Right lobe of liver (tissue), 6 donors: ENCODE data around the gene CNTRL. TPM values are rescaled to one million over a fixed set of nuclear protein-coding genes. Genes with fewer than 3 reads are reported as not detected.
A peak's percentile ranks its signal among the peaks of the same experiment; 100 is the strongest.

Source experiments
- ATAC-seq, 4 donors: fragments of 200-7000 bp; cut with Tn5 transposase; one replicate each; pipeline ENCODE4 v1.9.1; 2020; ENCODE audit warnings: mild to moderate bottlenecking in 4 of 4, moderate library complexity in 4 of 4
- DNase-seq, 3 donors: peaks; one replicate each; pipeline ENCODE4 v3.0.0-alpha.2; 2020
- H3K27ac ChIP-seq, 3 donors: fragments of 200-600 bp; one replicate each; pipeline ENCODE4 v1.8.0; 2022
- H3K27me3 ChIP-seq, 2 donors: fragments of 200-600 bp; one replicate each; pipeline ENCODE4 v1.8.0; 2022
- H3K36me3 ChIP-seq, 4 donors: fragments of 200-600 bp; sonication (generic) in 1 of 4; one replicate each; pipeline versions ENCODE4 v1.5.1 to v1.8.0; 2017 to 2022; ENCODE audit warnings: control low read depth in 1 of 4
- H3K4me1 ChIP-seq, 4 donors: fragments of 200-600 bp; sonication (generic) in 1 of 4; one replicate each; pipeline versions ENCODE4 v1.5.1 to v1.8.0; 2017 to 2022; ENCODE audit warnings: control low read depth in 1 of 4
- H3K4me3 ChIP-seq, 3 donors: fragments of 200-600 bp; one replicate each; pipeline ENCODE4 v1.8.0; 2022
- H3K9me3 ChIP-seq, 4 donors: fragments of 200-600 bp; sonication (generic) in 1 of 4; one replicate each; pipeline versions ENCODE4 v1.5.1 to v1.8.0; 2017 to 2022; ENCODE audit warnings: control low read depth in 1 of 4
- CTCF ChIP-seq, 4 donors: fragments of 200-600 bp in 3 of 4; fragments of 450-650 bp in 1 of 4; IDR thresholded peaks; one replicate each; pipeline versions ENCODE4 v1.5.1 to v1.8.0; 2016 to 2022; ENCODE audit warnings: antibody characterized with exemption in 4 of 4, mild to moderate bottlenecking in 2 of 4
- POLR2A ChIP-seq: fragments of 450-650 bp; IDR thresholded peaks from one replicate; pipeline ENCODE4 v1.6.1; 2017; ENCODE audit warnings: antibody characterized with exemption, mild to moderate bottlenecking
- WGBS: methylation state at CpG from one replicate; pipeline ENCODE4 v1.1.6; 2018; ENCODE audit warnings: low coverage, low lambda C conversion rate; ENCODE audit not compliant: insufficient coverage; ENCODE audit errors: missing lambda C conversion rate; 5-methylcytosine and 5-hydroxymethylcytosine counted together
- intact Hi-C, 2 donors: fragments of 100-400 bp; cut with DNase I; formaldehyde crosslinking; loops; one replicate each; pipeline versions ENCODE4 v1.11.2 to v1.14.1; 2022
- total RNA-seq, 6 experiments: library from RNA; depleted of rRNA in 2 of 6; stranded (reverse); fragments of >200 nt in 2 of 6; fragmentation: NEBNext Ultra II Directional in 3 of 6; extraction: Animal tissue kit (Norgen Biotek cat#: 25700) in 3 of 6; gene quantifications; one replicate each; pipeline versions ENCODE4 v1.1.0 to v1.2.4, GENCODE V29; 2016 to 2023
- donor health status: DM: no; HTN: yes; CAD: no.
- donor health status: DM: no; HTN: no; CAD: no.
- donor health status: DM: no; HTN: no; CAD: no.
- donor health status: DM: no; HTN: yes; CAD: no.
- donor health status: DM: no; HTN: yes; CAD: no.

The CNTRL gene
- total RNA-seq, 6 experiments from 2014 or later, result 2.8 to 5.6 (median 4.2) TPM

DNA sequence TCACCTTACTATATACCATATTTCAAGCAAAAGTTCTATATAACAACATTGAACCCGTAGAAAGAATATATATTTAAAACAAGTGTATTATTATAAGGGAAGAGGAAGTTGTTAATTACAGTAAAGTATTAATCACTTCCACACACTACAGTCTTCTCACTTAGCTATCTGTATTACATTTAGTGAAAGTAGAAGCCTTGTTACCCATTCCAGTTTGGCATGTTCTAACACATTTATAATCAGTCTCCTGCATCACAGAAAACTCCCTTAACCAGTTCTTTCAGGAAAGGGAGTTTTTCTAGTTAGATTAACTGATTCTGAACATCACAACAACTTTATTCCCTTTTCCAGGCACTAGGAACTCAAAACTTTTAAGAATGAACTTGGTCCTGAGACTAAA is 120.0 kb downstream of the CNTRL start:
- Histone ChIP-seq H3K27ac (no peak overlapping the region), H3K4me3 (no peak overlapping the region), H3K36me3 (no peaks in the 10 kb centered on the region), H3K9me3 (no peaks in the 10 kb centered on the region), H3K4me1 (peaks cover 0 to 87% (median 15%) of the 10 kb centered on the region in 4 donors), H3K27me3 (no peaks in the 10 kb centered on the region)
- intact Hi-C loops, result no loop called here
- TF ChIP-seq POLR2A, result no peak
- no peak for TF ChIP-seq CTCF (IDR thresholded peaks at IDR 0.05)
- 20% methylated on average over 1 of the region's 1 CpG for WGBS
- DNase-seq (no peak), ATAC-seq (peak in 3 of 4 donors; percentile 16 to 26 (median 18))

GRCh38 chr9:121196389-121196788 is 121.6 kb downstream of the CNTRL start:
- WGBS, result 13% methylated on average over 4 of the region's 4 CpGs
- Histone ChIP-seq H3K9me3 (no peaks in the 10 kb centered on the region), H3K4me1 (peaks cover 0 to 76% (median 15%) of the 10 kb centered on the region in 4 donors), H3K27me3 (no peaks in the 10 kb centered on the region), H3K4me3 (no peak overlapping the region), H3K27ac (no peak overlapping the region), H3K36me3 (no peaks in the 10 kb centered on the region)
- TF ChIP-seq CTCF (IDR thresholded peaks at IDR 0.05) (no peak), POLR2A (no peak)
- ATAC-seq (peak; percentile 12 to 54 (median 31)), DNase-seq (no peak)
- intact Hi-C loops, result no loop called here

DNA sequence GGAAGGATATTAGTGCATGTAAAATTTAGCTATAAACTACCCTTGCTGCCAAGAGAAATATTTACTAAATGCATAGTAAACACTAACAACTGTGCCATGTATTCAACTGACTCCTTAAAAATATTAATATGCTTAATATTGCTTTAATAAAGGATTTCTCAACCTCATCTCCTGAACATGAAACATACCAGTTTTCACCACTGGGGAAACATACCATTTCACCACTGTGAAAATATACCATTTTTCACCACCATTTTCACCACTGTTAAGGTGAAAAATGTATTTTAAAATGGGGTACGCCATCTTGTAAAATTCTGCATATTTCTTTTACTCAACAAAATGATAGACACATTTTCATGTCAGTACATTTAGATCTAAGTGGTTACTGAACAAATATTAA is 122.4 kb downstream of the CNTRL start:
- no peak overlapping the region for H3K27ac ChIP-seq
- H3K4me3 ChIP-seq, result no peak overlapping the region
- intact Hi-C loops, result no loop called here
- ATAC-seq, result no peak
- H3K9me3 ChIP-seq, result no peaks in the 10 kb centered on the region
- 75% methylated on average over 1 of the region's 1 CpG for WGBS
- H3K27me3 ChIP-seq, result no peaks in the 10 kb centered on the region
- no peak for DNase-seq
- H3K4me1 ChIP-seq, result peaks cover 0 to 69% (median 15%) of the 10 kb centered on the region in 4 donors
- TF ChIP-seq POLR2A, result no peak
- peak in 1 of 4 donors; percentile 7 for TF ChIP-seq CTCF (IDR thresholded peaks at IDR 0.05)
- no peaks in the 10 kb centered on the region for H3K36me3 ChIP-seq

- peak overlapping the region in 1 of 3 donors; percentile 92 for H3K27ac ChIP-seq
- peaks cover 0 to 54% (median 18%) of the 10 kb centered on the region in 4 donors for H3K4me1 ChIP-seq
- no peaks in the 10 kb centered on the region for H3K9me3 ChIP-seq
- DNase-seq, result no peak
- no peak for TF ChIP-seq POLR2A
- no peak for TF ChIP-seq CTCF (IDR thresholded peaks at IDR 0.05)
- no peaks in the 10 kb centered on the region for H3K36me3 ChIP-seq
- no peak for ATAC-seq
- intact Hi-C loops, result no loop called here
- peak overlapping the region in 2 of 3 donors; percentile 79 to 82 for H3K4me3 ChIP-seq
- WGBS, result 12% methylated on average over 4 of the region's 4 CpGs
- H3K27me3 ChIP-seq, result no peaks in the 10 kb centered on the region
These were observed 123.8 kb downstream of the CNTRL start for GRCh38 chr9:121198512-121199042.
